ENCODE measurements around the gene BAIAP2.

GRCh38 chr17:81013642-81014041 is 21.3 kb upstream of the BAIAP2 start:
- TF ChIP-seq CTCF (IDR thresholded peaks at IDR 0.05) (no peak), POLR2A (IDR thresholded peaks at IDR 0.05) (no peak)
